PC-3 (cell line): ENCODE data around the gene MLPH. TPM values are rescaled to one million over a fixed set of nuclear protein-coding genes. Genes with fewer than 3 reads are reported as not detected.

Source experiments
- ATAC-seq: fragments of 200-7000 bp; cut with Tn5 transposase; 2 replicates; pipeline ENCODE4 v1.9.1; 2020; ENCODE audit warnings: mild to moderate bottlenecking, moderate library complexity
- BruUV-seq: library from RNA; stranded (reverse); fragments of 400-500 nt; replicated peaks from 2 replicates; lab custom pipeline; 2021; lab: Mats Ljungman, UMichigan
- CTCF ChIA-PET: fragments of 300-600 bp; sonication (Branson Sonifier 250); formaldehyde crosslinking; loops from one replicate; lab custom pipeline; 2022; ENCODE audit warnings: antibody characterized with exemption; lab: Charles Lee
- POLR2A ChIA-PET: fragments of 300-600 bp; sonication (Branson Sonifier 250); formaldehyde crosslinking; loops from one replicate; lab custom pipeline; 2022; ENCODE audit warnings: antibody characterized with exemption; ENCODE audit not compliant: unreplicated experiment; lab: Charles Lee
- DNase-seq: peaks from one replicate; pipeline ENCODE4 v3.0.0-alpha.2; 2015
- H2AFZ ChIP-seq: fragments of 300-600 bp; sonication (generic); 2 replicates; pipeline ENCODE4 v1.6.0; 2016; ENCODE audit warnings: antibody characterized with exemption, low read length
- H3F3A ChIP-seq: fragments of 300-600 bp; sonication (generic); one replicate; pipeline ENCODE4 v1.6.0; 2017; ENCODE audit warnings: antibody characterized with exemption, low read length, control low read depth, mild to moderate bottlenecking; ENCODE audit not compliant: unreplicated experiment
- H3K27ac ChIP-seq: fragments of 300-600 bp; sonication (generic); 2 replicates; pipeline ENCODE4 v1.5.1; 2016; ENCODE audit warnings: mild to moderate bottlenecking, low read length
- H3K27me3 ChIP-seq: fragments of 300-600 bp; sonication (generic); 2 replicates; pipeline ENCODE4 v1.6.1; 2016; ENCODE audit warnings: low read length, mixed read lengths
- H3K36me3 ChIP-seq: fragments of 300-600 bp; sonication (generic); 2 replicates; pipeline ENCODE4 v1.6.1; 2016; ENCODE audit warnings: low read depth, mixed run types, low read length, mixed read lengths
- H3K4me1 ChIP-seq: fragments of 300-600 bp; sonication (generic); 2 replicates; pipeline ENCODE4 v1.5.1; 2016; ENCODE audit warnings: low read length; ENCODE audit not compliant: insufficient read depth
- H3K4me2 ChIP-seq: fragments of 300-600 bp; sonication (generic); 2 replicates; pipeline ENCODE4 v1.6.0; 2016; ENCODE audit warnings: low read length
- H3K4me3 ChIP-seq: fragments of 300-600 bp; sonication (generic); 2 replicates; pipeline ENCODE4 v1.5.1; 2016; ENCODE audit warnings: mild to moderate bottlenecking, low read length, mixed read lengths
- H3K79me2 ChIP-seq: fragments of 300-600 bp; sonication (generic); 2 replicates; pipeline ENCODE4 v1.6.1; 2017; ENCODE audit warnings: low read length, mixed read lengths
- H3K9ac ChIP-seq: fragments of 300-600 bp; sonication (generic); 2 replicates; pipeline ENCODE4 v1.6.0; 2016; ENCODE audit warnings: mild to moderate bottlenecking, low read length
- H3K9me2 ChIP-seq: fragments of 300-600 bp; sonication (generic); replicated peaks from 2 replicates; pipeline ENCODE4 v1.6.1; 2016; ENCODE audit warnings: mixed run types, low read length, mixed read lengths
- H3K9me3 ChIP-seq: fragments of 300-600 bp; sonication (generic); 2 replicates; pipeline ENCODE4 v1.6.1; 2016; ENCODE audit warnings: low read length, mixed read lengths
- H4K20me1 ChIP-seq: fragments of 300-600 bp; sonication (generic); 2 replicates; pipeline ENCODE4 v1.6.1; 2016; ENCODE audit warnings: low read length, mixed read lengths
- CTCF ChIP-seq: fragments of 300-600 bp; sonication (generic); conservative IDR thresholded peaks from 2 replicates; pipeline ENCODE4 v1.5.1; 2017; ENCODE audit warnings: antibody characterized with exemption, low read depth, mild to moderate bottlenecking, low read length
- EZH2 ChIP-seq: fragments of 300-600 bp; sonication (generic); IDR thresholded peaks from one replicate; pipeline ENCODE4 v1.6.1; 2017; ENCODE audit warnings: antibody characterized with exemption, mild to moderate bottlenecking, low read length; ENCODE audit not compliant: unreplicated experiment
- EZH2phosphoT487 ChIP-seq: fragments of 300-600 bp; sonication (generic); IDR thresholded peaks from 2 replicates; pipeline ENCODE4 v1.6.1; 2018; ENCODE audit warnings: mild to moderate bottlenecking, antibody characterized with exemption, low read length, borderline replicate concordance
- intact Hi-C: fragments of 100-400 bp; cut with micrococcal nuclease; formaldehyde crosslinking; loops from 2 replicates; pipeline ENCODE4 v1.9.0; 2023
- total RNA-seq: library from RNA; depleted of rRNA; stranded (reverse); fragments of >200 nt; gene quantifications from 2 replicates; pipeline ENCODE4 v1.2.3, GENCODE V29; 2014

The MLPH gene
- total RNA-seq, 1 experiment from 2014 or later = 201 TPM

DNA sequence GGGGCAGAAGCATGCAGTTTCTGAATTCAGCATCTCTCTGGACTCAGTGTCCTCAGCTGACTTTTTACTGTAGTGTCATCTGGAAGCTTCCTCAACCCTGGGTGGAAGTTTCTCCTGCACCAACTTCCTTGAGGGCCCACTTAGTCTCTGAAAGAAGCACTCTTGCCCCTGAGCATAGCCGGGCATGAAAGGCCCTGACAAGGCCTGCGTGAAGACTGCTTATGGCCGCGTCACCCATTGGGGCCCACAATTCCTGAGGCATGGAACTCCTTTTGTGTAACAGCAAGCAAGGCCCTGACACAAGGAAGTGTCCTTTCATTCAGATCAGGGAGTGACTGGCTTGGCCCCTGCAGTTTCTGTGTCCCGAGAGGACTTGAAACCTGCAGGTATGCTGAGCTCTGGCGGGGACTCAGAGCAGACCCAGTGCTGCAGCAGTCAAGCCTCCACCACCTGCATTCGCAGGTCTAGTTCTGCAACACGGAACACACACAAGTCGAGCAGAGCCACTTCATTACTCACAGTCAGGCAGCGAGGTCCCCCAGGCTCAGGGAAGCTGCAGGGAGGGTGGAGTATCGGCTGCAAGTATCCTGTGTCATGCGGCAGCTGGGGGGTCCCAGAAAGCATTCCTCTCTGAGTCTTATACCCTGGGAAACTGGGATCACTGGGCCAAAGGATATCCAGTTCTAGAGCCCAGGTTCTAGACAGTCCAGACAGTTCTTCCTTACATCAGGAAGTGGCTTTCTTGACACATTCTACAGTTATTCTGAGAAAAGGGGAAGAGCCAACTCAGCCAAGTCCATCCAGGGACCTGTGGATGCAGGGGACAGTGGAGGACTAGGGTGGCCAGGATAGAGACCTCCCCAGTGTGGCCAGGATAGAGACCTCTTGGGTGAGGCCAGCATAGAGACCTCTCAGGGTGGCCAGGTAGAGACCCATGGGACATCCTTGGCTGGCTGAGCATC, 43.7 kb downstream of the MLPH start:
- Histone ChIP-seq H4K20me1 (0 out of 2 replicates have a peak, but pooled peaks cover 4% of the 10 kb centered on the region), H3K27me3 (no peaks in the 10 kb centered on the region), H3K36me3 (peaks cover 86% of the 10 kb centered on the region), H3F3A (peaks cover 3% of the 10 kb centered on the region), H2AFZ (no peak overlapping the region), H3K27ac (no peak overlapping the region), H3K9me3 (no peaks in the 10 kb centered on the region), H3K79me2 (no peaks in the 10 kb centered on the region), H3K9me2 (no peaks in the 10 kb centered on the region), H3K4me2 (no peak overlapping the region), H3K4me3 (no peak overlapping the region), H3K4me1 (no peaks in the 10 kb centered on the region), H3K9ac (no peak overlapping the region)
- no peak for DNase-seq
- TF ChIP-seq EZH2 = no peak
- no peak for TF ChIP-seq CTCF
- no peak for TF ChIP-seq EZH2phosphoT487
- no peak for ATAC-seq
- ChIA-PET CTCF (no interaction called here), POLR2A (no interaction called here)
- BruUV-seq = no TSS peak
- intact Hi-C loops = no loop called here

DNA sequence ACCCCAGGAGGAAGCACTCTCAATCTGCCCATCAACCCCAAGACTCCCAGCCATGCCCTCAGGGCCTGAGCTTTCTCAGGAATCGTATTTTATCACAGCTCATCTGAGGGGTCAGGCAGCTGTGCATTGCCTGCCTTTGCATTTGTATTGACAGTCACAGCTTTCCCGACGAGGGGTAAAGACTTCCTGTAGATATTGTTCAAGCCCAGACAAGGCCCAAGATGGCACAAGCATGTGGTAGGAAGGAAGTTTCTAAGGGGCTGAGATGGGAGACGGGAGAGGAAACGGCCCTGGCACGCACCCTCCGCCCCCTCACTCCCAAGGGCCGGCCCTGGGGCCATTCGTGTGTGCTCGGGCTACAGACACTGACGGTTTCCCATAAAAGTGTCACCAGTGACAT, 45.1 kb downstream of the MLPH start:
- Histone ChIP-seq H3K4me1 (no peaks in the 10 kb centered on the region), H3K9me2 (no peaks in the 10 kb centered on the region), H3K9me3 (no peaks in the 10 kb centered on the region), H4K20me1 (0 out of 2 replicates have a peak, but pooled peaks cover 4% of the 10 kb centered on the region), H3K4me2 (no peak overlapping the region), H2AFZ (no peak overlapping the region), H3K4me3 (no peak overlapping the region), H3F3A (peaks cover 3% of the 10 kb centered on the region), H3K36me3 (peaks cover 84% of the 10 kb centered on the region), H3K79me2 (no peaks in the 10 kb centered on the region), H3K27me3 (no peaks in the 10 kb centered on the region), H3K27ac (no peak overlapping the region), H3K9ac (no peak overlapping the region)
- DNase-seq (no peak), ATAC-seq (no peak)
- no peak for TF ChIP-seq CTCF
- no peak for TF ChIP-seq EZH2
- no peak for TF ChIP-seq EZH2phosphoT487
- intact Hi-C loops = no loop called here
- ChIA-PET POLR2A (no interaction called here), CTCF (no interaction called here)
- no TSS peak for BruUV-seq

DNA sequence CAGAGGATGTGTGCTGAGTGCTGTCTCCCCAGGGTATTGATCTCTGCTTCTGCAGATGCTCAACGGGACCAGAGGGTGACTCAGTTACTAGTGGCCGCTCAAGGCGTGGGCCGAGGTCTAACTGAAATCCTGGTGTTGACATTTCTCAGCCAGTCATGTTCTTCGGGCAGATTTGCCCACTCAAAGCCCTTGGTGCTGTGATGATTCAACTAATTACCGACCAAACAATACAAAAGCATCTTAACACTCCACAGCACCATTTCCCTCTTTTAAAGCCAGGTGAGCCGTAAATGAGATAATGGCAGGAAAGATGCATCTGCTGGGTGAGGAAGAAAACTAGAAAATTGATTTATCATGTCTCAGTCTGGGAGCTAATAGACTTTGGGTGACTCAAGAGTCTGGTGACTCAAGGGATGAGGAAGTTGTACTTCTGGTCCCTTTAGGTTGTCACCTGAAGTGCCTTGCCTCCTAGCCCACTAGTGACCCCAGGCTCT, 46.7 kb downstream of the MLPH start:
- 0 out of 2 replicates have a peak, but pooled peaks have one; percentile 5 for ATAC-seq
- intact Hi-C loops = no loop called here
- POLR2A ChIA-PET = no interaction called here
- peak; percentile 22 for DNase-seq
- no TSS peak for BruUV-seq
- Histone ChIP-seq H3K79me2 (no peaks in the 10 kb centered on the region), H3K36me3 (peaks cover 75% of the 10 kb centered on the region), H4K20me1 (0 out of 2 replicates have a peak, but pooled peaks cover 4% of the 10 kb centered on the region), H3F3A (peaks cover 3% of the 10 kb centered on the region), H3K27me3 (no peaks in the 10 kb centered on the region), H3K9me2 (no peaks in the 10 kb centered on the region), H3K4me3 (no peak overlapping the region), H2AFZ (no peak overlapping the region), H3K9ac (no peak overlapping the region), H3K4me2 (no peak overlapping the region), H3K4me1 (no peaks in the 10 kb centered on the region), H3K27ac (no peak overlapping the region), H3K9me3 (no peaks in the 10 kb centered on the region)
- CTCF ChIA-PET = interaction anchor here (0.5 to 0.6 kb wide), 2 partner anchors 58 to 62 kb away, joined by 3 read pairs; no protein-coding TSS in a partner anchor
- TF ChIP-seq EZH2 (no peak), CTCF (no peak)
